GM04503 (cell line): ENCODE results near the gene LRRC71.

Source experiments
- DNase-seq: peaks from one replicate; pipeline ENCODE4 v3.0.0-alpha.2; 2012; ENCODE audit warnings: low read depth

Gene LRRC71

GRCh38 chr1:156927215-156928042, 7.0 kb downstream of the LRRC71 start:
- no peak for DNase-seq

DNA sequence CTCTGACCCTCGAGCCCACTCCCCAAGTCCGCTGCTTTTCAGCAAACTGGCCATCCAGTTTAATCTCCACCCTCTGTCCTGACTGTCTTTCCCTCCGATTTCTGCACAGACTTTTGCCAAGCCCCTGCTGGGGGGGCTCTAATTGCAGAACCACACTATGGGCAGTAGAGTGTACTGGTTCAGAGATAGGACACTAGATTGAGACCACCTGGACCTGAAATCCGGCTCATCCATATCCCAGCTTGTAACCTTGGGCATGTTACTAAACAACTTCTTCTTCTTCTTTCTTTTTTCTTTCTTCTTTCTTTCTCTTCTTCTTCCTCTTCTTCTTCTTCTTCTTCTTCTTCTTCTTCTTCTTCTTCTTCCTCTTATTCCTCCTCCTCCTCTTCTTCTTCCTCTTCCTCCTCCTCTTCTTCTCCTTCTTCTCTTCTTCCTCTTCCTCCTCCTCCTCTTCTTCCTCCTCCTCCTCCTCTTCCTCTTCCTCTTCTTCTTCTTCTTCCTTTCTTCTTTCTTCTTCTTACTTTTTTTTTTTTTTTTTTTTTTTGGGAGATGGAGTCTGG, 7.7 kb downstream of the LRRC71 start:
- DNase-seq: no peak

DNA sequence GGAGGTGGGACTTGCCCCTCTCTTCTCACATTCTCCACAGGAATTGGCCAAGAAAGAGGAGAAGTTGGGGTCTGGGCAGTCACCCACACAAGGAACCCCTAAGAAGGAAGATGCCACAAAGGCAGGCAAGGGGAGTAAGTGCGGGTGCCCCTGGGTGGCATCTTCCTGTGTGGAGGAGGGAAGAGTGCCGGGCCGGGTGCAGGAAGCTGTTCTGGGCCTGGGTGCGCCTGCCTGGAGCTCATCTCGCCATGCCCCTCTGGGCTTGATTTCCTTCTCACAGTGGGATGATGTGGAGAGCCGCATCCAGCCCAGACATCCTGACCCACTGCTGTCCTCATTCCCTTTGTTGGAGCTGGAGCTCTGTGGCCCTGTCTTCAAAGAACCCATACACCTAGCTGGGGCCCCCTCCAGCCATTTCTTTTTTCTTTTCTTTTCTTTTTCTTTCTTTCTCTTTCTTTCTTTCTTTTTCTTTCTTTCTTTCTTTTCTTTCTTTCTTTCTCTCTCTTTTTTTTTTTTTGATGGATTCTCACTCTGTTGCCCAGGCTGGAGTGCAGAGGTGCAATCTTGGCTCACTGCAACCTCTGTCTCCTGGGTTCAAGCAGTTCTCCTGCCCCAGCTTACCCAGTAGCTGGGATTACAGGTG, 9.3 kb downstream of the LRRC71 start:
- no peak for DNase-seq

DNA sequence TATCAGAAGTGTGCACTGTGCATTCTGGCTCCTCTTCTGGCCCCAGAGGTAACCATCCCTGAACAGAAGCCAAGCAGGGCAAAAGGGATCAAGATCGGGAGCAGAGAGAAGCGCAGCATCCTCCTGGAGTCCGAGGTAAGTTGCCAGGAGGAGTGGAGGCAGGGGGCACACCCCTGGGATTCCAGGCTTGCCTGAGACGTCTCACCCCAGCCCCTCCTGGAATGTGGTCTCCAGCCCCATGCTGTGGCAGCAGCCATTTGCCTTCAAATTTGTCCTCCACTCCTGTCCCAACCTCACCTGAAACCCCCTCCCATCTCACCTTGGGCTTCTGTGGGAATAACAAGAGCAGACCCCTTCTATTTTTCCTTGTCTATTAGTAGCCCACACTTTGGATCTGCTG, 10.1 kb downstream of the LRRC71 start:
- no peak for DNase-seq

- DNase-seq: no peak
These were observed 10.9 kb downstream of the LRRC71 start for GRCh38 chr1:156931211-156931952.

- DNase-seq: no peak
These were observed 11.7 kb downstream of the LRRC71 start for GRCh38 chr1:156931974-156932710.

- DNase-seq: no peak
These were observed 12.7 kb downstream of the LRRC71 start for GRCh38 chr1:156933136-156933535.

DNA sequence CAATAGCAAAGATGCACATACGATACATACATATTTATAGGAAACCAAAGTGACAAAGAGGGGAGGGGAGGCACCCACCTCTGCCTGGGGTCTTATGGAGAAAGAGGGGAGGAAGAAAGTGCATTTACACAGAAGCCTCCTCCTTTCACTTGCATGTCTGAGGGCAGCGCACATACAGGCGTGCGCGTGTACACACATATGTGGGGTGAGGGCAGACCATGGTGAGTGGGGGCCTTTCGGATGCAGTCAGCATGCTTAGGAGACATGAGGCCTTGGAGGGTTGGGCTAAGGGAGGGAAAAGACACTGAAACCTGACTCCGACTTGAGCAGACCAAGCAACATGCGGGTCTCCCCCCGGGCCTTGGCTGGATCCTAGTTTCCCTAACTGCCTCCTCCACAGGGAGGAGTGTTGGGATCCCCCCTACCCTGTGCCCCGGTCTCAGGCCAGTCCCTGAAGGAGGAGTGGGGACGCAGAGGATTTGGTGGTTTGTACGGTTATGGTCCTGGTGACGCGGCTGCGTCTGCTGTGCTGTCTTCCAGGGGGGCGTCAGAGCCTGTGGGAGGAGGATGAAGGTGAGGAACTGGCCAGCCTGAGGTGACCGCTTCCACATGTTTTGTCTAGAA, 15.2 kb downstream of the LRRC71 start:
- DNase-seq: no peak

DNA sequence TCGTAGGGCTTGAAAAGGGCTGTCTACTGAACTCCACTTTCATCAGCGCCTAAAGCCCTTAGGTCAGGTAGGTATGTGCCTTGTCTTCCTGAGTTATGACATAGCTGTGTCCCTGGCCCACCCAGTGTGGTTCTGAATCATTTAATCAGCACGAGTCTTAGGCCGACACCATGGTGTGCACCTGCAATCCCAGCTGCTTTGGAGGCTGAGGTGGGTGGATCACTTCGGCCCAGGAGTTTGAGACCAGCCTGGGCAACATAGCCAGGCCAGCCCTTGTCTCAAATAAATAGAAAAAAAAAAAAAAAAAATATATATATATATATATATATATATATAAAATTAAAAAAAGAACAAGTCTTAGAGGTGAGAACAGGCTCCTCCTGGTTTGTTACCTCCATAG, 15.8 kb downstream of the LRRC71 start:
- DNase-seq: no peak

- DNase-seq: no peak
These were observed 16.3 kb downstream of the LRRC71 start for GRCh38 chr1:156936721-156937220.

GRCh38 chr1:156937883-156938282, 17.5 kb downstream of the LRRC71 start:
- DNase-seq: no peak

DNA sequence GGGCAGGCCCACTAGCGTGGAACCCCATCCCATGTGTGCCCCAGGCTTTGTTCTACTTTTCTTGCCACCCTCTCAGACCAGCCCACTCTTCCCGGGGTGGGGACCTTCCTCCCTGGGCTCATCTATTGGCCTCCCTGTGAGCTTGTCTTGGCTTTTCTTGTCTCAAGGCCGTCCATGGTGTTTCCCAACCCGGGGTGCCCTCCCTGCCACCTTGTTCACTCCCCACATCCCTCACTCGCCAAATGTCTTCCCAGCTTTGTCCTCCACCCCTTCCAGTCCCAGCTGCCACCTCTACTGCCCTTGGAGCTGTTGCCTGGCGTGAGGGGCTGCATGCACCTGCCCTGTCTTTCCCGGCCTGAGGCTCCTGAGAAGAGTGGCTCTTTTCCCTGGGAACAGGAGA, 18.4 kb downstream of the LRRC71 start:
- DNase-seq: no peak

- no peak for DNase-seq
These were observed 19.4 kb downstream of the LRRC71 start for GRCh38 chr1:156939786-156940334.

- DNase-seq: no peak
These were observed 21.2 kb downstream of the LRRC71 start for GRCh38 chr1:156941675-156942074.

DNA sequence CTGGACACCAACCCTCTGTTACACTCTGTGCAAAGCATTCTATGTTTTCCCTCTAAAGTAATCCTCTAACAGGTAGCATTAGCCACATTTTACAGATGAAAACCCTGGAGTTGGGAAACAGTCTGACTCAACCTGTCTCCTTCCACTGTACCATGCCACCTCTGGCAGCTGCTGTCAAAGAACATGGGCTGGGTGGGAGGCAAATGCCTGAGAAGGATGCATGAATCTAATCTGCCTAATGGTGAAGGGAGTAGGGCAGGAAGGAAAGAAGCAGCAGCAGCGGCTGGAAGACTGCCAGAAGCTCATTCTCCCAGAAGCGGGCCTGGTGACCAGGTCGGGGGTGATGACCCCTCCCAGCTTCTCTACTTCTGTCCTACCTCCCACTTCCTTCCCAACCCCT, 21.7 kb downstream of the LRRC71 start:
- no peak for DNase-seq

- DNase-seq: no peak
These were observed 22.1 kb downstream of the LRRC71 start for GRCh38 chr1:156942576-156942975.

DNA sequence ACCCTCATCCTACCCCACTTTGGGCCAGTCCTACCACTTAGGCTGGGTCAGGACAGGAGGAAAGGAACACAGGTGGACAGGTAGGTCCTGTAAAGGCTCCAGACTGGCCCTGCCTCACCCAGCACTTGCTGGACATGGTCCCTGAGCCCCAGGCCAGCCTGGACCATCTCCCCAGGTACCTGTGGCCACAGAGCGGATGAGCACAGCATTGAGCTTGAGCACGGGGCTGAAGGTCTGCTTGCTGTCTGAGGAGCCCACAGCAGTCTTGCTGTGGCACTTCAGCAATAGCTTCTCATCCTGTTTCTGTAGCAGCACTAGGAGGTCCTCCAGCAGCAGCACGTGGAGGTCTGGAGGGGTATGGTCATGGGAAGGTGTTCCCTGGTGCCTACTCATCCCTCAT, 23.3 kb downstream of the LRRC71 start:
- no peak for DNase-seq

DNA sequence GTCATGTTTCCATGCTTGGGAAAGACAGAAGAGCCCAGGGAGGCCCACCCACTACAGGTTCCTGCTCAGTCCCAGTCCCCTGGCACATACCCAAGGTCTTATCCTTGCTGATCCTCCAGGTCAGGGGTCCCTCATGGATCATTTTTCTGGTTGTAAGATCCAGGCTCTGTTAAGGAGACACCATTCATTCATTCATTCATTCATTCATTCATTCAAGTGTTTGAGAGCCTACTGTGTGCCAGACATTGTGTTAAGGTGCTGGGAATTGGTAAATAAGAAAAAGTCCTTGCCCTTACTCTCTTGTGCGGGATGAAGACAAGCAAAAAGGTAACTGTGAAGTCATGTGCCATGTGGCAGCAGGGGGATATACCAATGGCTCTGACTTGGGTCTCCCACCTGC, 23.8 kb downstream of the LRRC71 start:
- no peak for DNase-seq

GRCh38 chr1:156944848-156945247, 24.4 kb downstream of the LRRC71 start:
- no peak for DNase-seq

- no peak for DNase-seq
These were observed 25.6 kb downstream of the LRRC71 start for GRCh38 chr1:156945881-156946661.
